GM23338 (cell line): ENCODE results near the gene SELP. TPM values are rescaled to one million over a fixed set of nuclear protein-coding genes. Genes with fewer than 3 reads are reported as not detected.

Experiments
- ATAC-seq: fragments of 200-7000 bp; cut with Tn5 transposase; 3 replicates; pipeline ENCODE4 v1.9.1; 2020
- DNase-seq: peaks from one replicate; pipeline ENCODE4 v3.0.0-alpha.2; 2015; ENCODE audit warnings: low spot score
- H2AFZ ChIP-seq: fragments of 200-600 bp; sonication (generic); 2 replicates; pipeline ENCODE4 v1.8.0; 2016; ENCODE audit warnings: antibody characterized with exemption, mild to moderate bottlenecking, moderate library complexity
- H3F3A ChIP-seq: fragments of 200-600 bp; sonication (generic); replicated peaks from 2 replicates; pipeline ENCODE4 v1.8.0; 2017; ENCODE audit warnings: antibody characterized with exemption, mixed run types, low read depth
- H3K27ac ChIP-seq: fragments of 200-600 bp; sonication (generic); 2 replicates; pipeline ENCODE4 v1.6.1; 2016; ENCODE audit warnings: low read depth
- H3K27me3 ChIP-seq: fragments of 200-600 bp; sonication (generic); 2 replicates; pipeline ENCODE4 v1.8.0; 2016; ENCODE audit warnings: mild to moderate bottlenecking, mixed run types, moderate library complexity; ENCODE audit not compliant: insufficient read depth
- H3K36me3 ChIP-seq: fragments of 200-600 bp; sonication (generic); 2 replicates; pipeline ENCODE4 v1.8.0; 2016; ENCODE audit warnings: mild to moderate bottlenecking; ENCODE audit not compliant: insufficient read depth
- H3K4me1 ChIP-seq: fragments of 200-600 bp; sonication (generic); 2 replicates; pipeline ENCODE4 v1.8.0; 2016; ENCODE audit warnings: mild to moderate bottlenecking, moderate library complexity; ENCODE audit not compliant: insufficient read depth
- H3K4me2 ChIP-seq: fragments of 200-600 bp; sonication (generic); 2 replicates; pipeline ENCODE4 v1.7.1; 2017; ENCODE audit warnings: mixed run types
- H3K4me3 ChIP-seq: fragments of 200-600 bp; sonication (generic); 2 replicates; pipeline ENCODE4 v1.6.1; 2016; ENCODE audit warnings: mixed run types
- H3K79me2 ChIP-seq: fragments of 200-600 bp; sonication (generic); replicated peaks from 2 replicates; pipeline ENCODE4 v1.8.0; 2017; ENCODE audit warnings: mild to moderate bottlenecking; ENCODE audit not compliant: insufficient read depth
- H3K9me2 ChIP-seq: fragments of 200-600 bp; sonication (generic); 2 replicates; pipeline ENCODE4 v1.8.0; 2017; ENCODE audit not compliant: insufficient read depth
- H4K20me1 ChIP-seq: fragments of 200-600 bp; sonication (generic); replicated peaks from 2 replicates; pipeline ENCODE4 v1.8.0; 2017; ENCODE audit warnings: mild to moderate bottlenecking; ENCODE audit not compliant: insufficient read depth
- H3K27ac Mint-ChIP-seq: 2 replicates; pipeline ENCODE4 v1.8.0; 2020; ENCODE audit warnings: inconsistent platforms, mild to moderate bottlenecking, moderate library complexity, mixed read lengths
- H3K27me3 Mint-ChIP-seq: 3 replicates; pipeline ENCODE4 v1.8.0; 2022; ENCODE audit warnings: low read depth, mild to moderate bottlenecking, moderate library complexity, mixed read lengths, inconsistent platforms; ENCODE audit not compliant: insufficient read depth, poor library complexity
- H3K36me3 Mint-ChIP-seq: 3 replicates; pipeline ENCODE4 v1.8.0; 2021; ENCODE audit warnings: low read depth, mild to moderate bottlenecking, inconsistent platforms, moderate library complexity, mixed read lengths
- H3K4me1 Mint-ChIP-seq: 3 replicates; pipeline ENCODE4 v1.8.0; 2020; ENCODE audit warnings: mild to moderate bottlenecking, inconsistent platforms, mixed read lengths
- H3K4me3 Mint-ChIP-seq: 3 replicates; pipeline ENCODE4 v1.8.0; 2021; ENCODE audit warnings: moderate library complexity, mild to moderate bottlenecking, inconsistent platforms, mixed read lengths
- H3K9me3 Mint-ChIP-seq: 3 replicates; pipeline ENCODE4 v1.8.0; 2020; ENCODE audit warnings: moderate library complexity, mild to moderate bottlenecking, inconsistent platforms, mixed read lengths
- CREB1 ChIP-seq: fragments of 250-450 bp; sonication (Bioruptor Pico); IDR thresholded peaks from 2 replicates; pipeline ENCODE4 v1.5.0; 2020; ENCODE audit warnings: low read depth, mild to moderate bottlenecking, moderate library complexity
- ETS1 ChIP-seq: IDR thresholded peaks from 2 replicates; pipeline ENCODE4 v1.6.1; 2016; ENCODE audit warnings: antibody characterized with exemption
- EZH2 ChIP-seq: fragments of 200-600 bp; sonication (generic); IDR thresholded peaks from one replicate; pipeline ENCODE4 v1.8.0; 2017; ENCODE audit warnings: antibody characterized with exemption, mild to moderate bottlenecking, low read depth; ENCODE audit not compliant: unreplicated experiment
- EZH2phosphoT487 ChIP-seq: fragments of 200-600 bp; sonication (generic); IDR thresholded peaks from one replicate; pipeline ENCODE4 v1.8.1; 2018; ENCODE audit warnings: antibody characterized with exemption; ENCODE audit not compliant: unreplicated experiment
- JUNB ChIP-seq: IDR thresholded peaks from one replicate; pipeline ENCODE4 v1.6.1; 2016; ENCODE audit warnings: antibody characterized with exemption; ENCODE audit not compliant: unreplicated experiment
- NANOG ChIP-seq: IDR thresholded peaks from 2 replicates; pipeline ENCODE4 v1.6.1; 2016; ENCODE audit warnings: antibody characterized with exemption, borderline replicate concordance
- POLR2AphosphoS5 ChIP-seq: IDR thresholded peaks from 2 replicates; pipeline ENCODE4 v1.6.1; 2016; ENCODE audit warnings: antibody characterized with exemption, low read depth
- STAT1 ChIP-seq: IDR thresholded peaks from one replicate; pipeline ENCODE4 v1.6.1; 2016; ENCODE audit warnings: antibody characterized with exemption; ENCODE audit not compliant: unreplicated experiment
- ZNF114 ChIP-seq: fragments of 250-450 bp; sonication (Bioruptor Pico); IDR thresholded peaks from 2 replicates; pipeline ENCODE4 v1.5.0; 2020; ENCODE audit warnings: mild to moderate bottlenecking, moderate library complexity
- ZNF331 ChIP-seq: fragments of 250-450 bp; sonication (Bioruptor Pico); IDR thresholded peaks from 2 replicates; pipeline ENCODE4 v1.5.0; 2020; ENCODE audit warnings: low read depth, mild to moderate bottlenecking, moderate library complexity
- ZNF462 ChIP-seq: fragments of 250-450 bp; sonication (Bioruptor Pico); IDR thresholded peaks from 2 replicates; pipeline ENCODE4 v1.5.0; 2020; ENCODE audit warnings: mild to moderate bottlenecking, moderate library complexity
- polyA plus RNA-seq: library from polyadenylated mRNA; unstranded; fragments of >200 nt; fragmentation: Nextera tagmentation; extraction: Ambion mirVana; gene quantifications from 2 replicates; pipeline ENCODE4 v1.2.1, GENCODE V29; 2016
- total RNA-seq: library from RNA; depleted of rRNA; stranded (reverse); fragments of >200 nt; shearing (Covaris generic); gene quantifications from 2 replicates; pipeline ENCODE4 v1.2.3, GENCODE V29; 2014
- TF ChIP-seq, protein P1 (sequence below): IDR thresholded peaks from one replicate; pipeline ENCODE4 v1.6.1; 2018; ENCODE audit warnings: antibody characterized with exemption; ENCODE audit not compliant: unreplicated experiment
- TF ChIP-seq, protein P2 (sequence below), 2 experiments: fragments of 200-600 bp in 1 of 2; sonication (generic) in 1 of 2; conservative IDR thresholded peaks; 2 replicates each; pipeline versions ENCODE4 v1.5.1 to v1.6.1; 2016 to 2017; ENCODE audit warnings: antibody characterized with exemption in 2 of 2, low read depth in 2 of 2, mild to moderate bottlenecking in 2 of 2, moderate library complexity in 1 of 2

SELP gene
- total and polyA plus RNA-seq, 2 experiments from 2014 or later = not detected

GRCh38 chr1:169615803-169616202, 14.1 kb downstream of the SELP start:
- TF ChIP-seq ZNF114 (CRISPR knock-in tag) (no peak), NANOG (no peak), EZH2phosphoT487 (no peak), ETS1 (no peak), JUNB (no peak), POLR2AphosphoS5 (no peak), ZNF331 (CRISPR knock-in tag) (no peak), ZNF462 (CRISPR knock-in tag) (no peak), STAT1 (no peak), CREB1 (CRISPR knock-in tag) (no peak), EZH2 (no peak)
- TF ChIP-seq, protein P1, sequence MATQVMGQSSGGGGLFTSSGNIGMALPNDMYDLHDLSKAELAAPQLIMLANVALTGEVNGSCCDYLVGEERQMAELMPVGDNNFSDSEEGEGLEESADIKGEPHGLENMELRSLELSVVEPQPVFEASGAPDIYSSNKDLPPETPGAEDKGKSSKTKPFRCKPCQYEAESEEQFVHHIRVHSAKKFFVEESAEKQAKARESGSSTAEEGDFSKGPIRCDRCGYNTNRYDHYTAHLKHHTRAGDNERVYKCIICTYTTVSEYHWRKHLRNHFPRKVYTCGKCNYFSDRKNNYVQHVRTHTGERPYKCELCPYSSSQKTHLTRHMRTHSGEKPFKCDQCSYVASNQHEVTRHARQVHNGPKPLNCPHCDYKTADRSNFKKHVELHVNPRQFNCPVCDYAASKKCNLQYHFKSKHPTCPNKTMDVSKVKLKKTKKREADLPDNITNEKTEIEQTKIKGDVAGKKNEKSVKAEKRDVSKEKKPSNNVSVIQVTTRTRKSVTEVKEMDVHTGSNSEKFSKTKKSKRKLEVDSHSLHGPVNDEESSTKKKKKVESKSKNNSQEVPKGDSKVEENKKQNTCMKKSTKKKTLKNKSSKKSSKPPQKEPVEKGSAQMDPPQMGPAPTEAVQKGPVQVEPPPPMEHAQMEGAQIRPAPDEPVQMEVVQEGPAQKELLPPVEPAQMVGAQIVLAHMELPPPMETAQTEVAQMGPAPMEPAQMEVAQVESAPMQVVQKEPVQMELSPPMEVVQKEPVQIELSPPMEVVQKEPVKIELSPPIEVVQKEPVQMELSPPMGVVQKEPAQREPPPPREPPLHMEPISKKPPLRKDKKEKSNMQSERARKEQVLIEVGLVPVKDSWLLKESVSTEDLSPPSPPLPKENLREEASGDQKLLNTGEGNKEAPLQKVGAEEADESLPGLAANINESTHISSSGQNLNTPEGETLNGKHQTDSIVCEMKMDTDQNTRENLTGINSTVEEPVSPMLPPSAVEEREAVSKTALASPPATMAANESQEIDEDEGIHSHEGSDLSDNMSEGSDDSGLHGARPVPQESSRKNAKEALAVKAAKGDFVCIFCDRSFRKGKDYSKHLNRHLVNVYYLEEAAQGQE = no peak
- TF ChIP-seq, protein P2, sequence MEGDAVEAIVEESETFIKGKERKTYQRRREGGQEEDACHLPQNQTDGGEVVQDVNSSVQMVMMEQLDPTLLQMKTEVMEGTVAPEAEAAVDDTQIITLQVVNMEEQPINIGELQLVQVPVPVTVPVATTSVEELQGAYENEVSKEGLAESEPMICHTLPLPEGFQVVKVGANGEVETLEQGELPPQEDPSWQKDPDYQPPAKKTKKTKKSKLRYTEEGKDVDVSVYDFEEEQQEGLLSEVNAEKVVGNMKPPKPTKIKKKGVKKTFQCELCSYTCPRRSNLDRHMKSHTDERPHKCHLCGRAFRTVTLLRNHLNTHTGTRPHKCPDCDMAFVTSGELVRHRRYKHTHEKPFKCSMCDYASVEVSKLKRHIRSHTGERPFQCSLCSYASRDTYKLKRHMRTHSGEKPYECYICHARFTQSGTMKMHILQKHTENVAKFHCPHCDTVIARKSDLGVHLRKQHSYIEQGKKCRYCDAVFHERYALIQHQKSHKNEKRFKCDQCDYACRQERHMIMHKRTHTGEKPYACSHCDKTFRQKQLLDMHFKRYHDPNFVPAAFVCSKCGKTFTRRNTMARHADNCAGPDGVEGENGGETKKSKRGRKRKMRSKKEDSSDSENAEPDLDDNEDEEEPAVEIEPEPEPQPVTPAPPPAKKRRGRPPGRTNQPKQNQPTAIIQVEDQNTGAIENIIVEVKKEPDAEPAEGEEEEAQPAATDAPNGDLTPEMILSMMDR (conservative IDR thresholded peaks at IDR 0.05; ENCODE audit: low read depth in 2 of 2) = no peak
- DNase-seq (no peak), ATAC-seq (no peak)
- no peak overlapping the region for H2AFZ ChIP-seq
- Mint-ChIP-seq H3K4me3 (no peak overlapping the region), H3K4me1 (no peaks in the 10 kb centered on the region), H3K27ac (no peak overlapping the region), H3K36me3 (no peaks in the 10 kb centered on the region), H3K27me3 (peaks cover 2% of the 10 kb centered on the region), H3K9me3 (no peaks in the 10 kb centered on the region)
- no peaks in the 10 kb centered on the region for H3K36me3 ChIP-seq
- no peaks in the 10 kb centered on the region for H3K79me2 ChIP-seq
- H3K9me2 ChIP-seq = no peaks in the 10 kb centered on the region
- no peaks in the 10 kb centered on the region for H3K4me1 ChIP-seq
- no peak overlapping the region for H3K4me3 ChIP-seq
- H3K27me3 ChIP-seq = no peaks in the 10 kb centered on the region
- no peaks in the 10 kb centered on the region for H4K20me1 ChIP-seq
- H3K27ac ChIP-seq = no peak overlapping the region
- no peaks in the 10 kb centered on the region for H3F3A ChIP-seq
- no peak overlapping the region for H3K4me2 ChIP-seq
